Smooth muscle cell (in vitro differentiated cells): Measurements from ENCODE around the gene NFKBIA. TPM values are rescaled to one million over a fixed set of nuclear protein-coding genes. Genes with fewer than 3 reads are reported as not detected.

ENCODE experiments used
- DNase-seq: peaks from one replicate; lab custom pipeline; 2025; ENCODE audit not compliant: unreplicated experiment; lab: John Stamatoyannopoulos, UW
- H2AFZ ChIP-seq: fragments of 200-600 bp; sonication (generic); 2 replicates; pipeline ENCODE4 v1.6.0; 2016; ENCODE audit warnings: antibody characterized with exemption, low read depth, mild to moderate bottlenecking
- H3F3A ChIP-seq: fragments of 200-600 bp; sonication (generic); 2 replicates; pipeline ENCODE4 v1.6.0; 2017; ENCODE audit warnings: antibody characterized with exemption, low read depth
- H3K27ac ChIP-seq: fragments of 200-600 bp; sonication (generic); 2 replicates; pipeline ENCODE4 v1.5.1; 2016; ENCODE audit warnings: low read depth, mild to moderate bottlenecking
- H3K27me3 ChIP-seq: fragments of 200-600 bp; sonication (generic); 2 replicates; pipeline ENCODE4 v1.6.1; 2016; ENCODE audit warnings: low read depth, mild to moderate bottlenecking
- H3K36me3 ChIP-seq: fragments of 200-600 bp; sonication (generic); 2 replicates; pipeline ENCODE4 v1.5.1; 2016; ENCODE audit warnings: low read depth
- H3K4me1 ChIP-seq: fragments of 200-600 bp; sonication (generic); 2 replicates; pipeline ENCODE4 v1.5.1; 2016; ENCODE audit warnings: low read depth
- H3K4me2 ChIP-seq: fragments of 200-600 bp; sonication (generic); 2 replicates; pipeline ENCODE4 v1.6.0; 2016; ENCODE audit warnings: mild to moderate bottlenecking
- H3K4me3 ChIP-seq: fragments of 200-600 bp; sonication (generic); 2 replicates; pipeline ENCODE4 v1.5.1; 2016; ENCODE audit warnings: mild to moderate bottlenecking
- H3K79me2 ChIP-seq: fragments of 200-600 bp; sonication (generic); 2 replicates; pipeline ENCODE4 v1.6.0; 2016; ENCODE audit warnings: low read depth, mild to moderate bottlenecking
- H3K9ac ChIP-seq: fragments of 200-600 bp; sonication (generic); 2 replicates; pipeline ENCODE4 v1.6.0; 2016; ENCODE audit warnings: low read depth
- H3K9me3 ChIP-seq: fragments of 200-600 bp; sonication (generic); replicated peaks from 2 replicates; pipeline ENCODE4 v1.5.1; 2016; ENCODE audit warnings: low read depth
- H4K20me1 ChIP-seq: fragments of 200-600 bp; sonication (generic); 2 replicates; pipeline ENCODE4 v1.6.0; 2016; ENCODE audit warnings: low read depth
- CTCF ChIP-seq: fragments of 200-600 bp; sonication (generic); IDR thresholded peaks from 2 replicates; pipeline ENCODE4 v1.5.1; 2017; ENCODE audit warnings: borderline replicate concordance, mild to moderate bottlenecking, antibody characterized with exemption; ENCODE audit not compliant: insufficient read depth, poor library complexity, severe bottlenecking
- WGBS: methylation state at CpG from one replicate; pipeline ENCODE4 v1.1.7; 2016; ENCODE audit warnings: low lambda C conversion rate; 5-methylcytosine and 5-hydroxymethylcytosine counted together
- polyA plus RNA-seq: library from polyadenylated mRNA; unstranded; fragments of >200 nt; fragmentation: Nextera tagmentation; extraction: Ambion mirVana; gene quantifications from 2 replicates; pipeline ENCODE4 v1.2.1, GENCODE V29; 2016
- total RNA-seq: library from RNA; depleted of rRNA; stranded (reverse); fragments of >200 nt; gene quantifications from 2 replicates; pipeline ENCODE4 v1.2.3, GENCODE V29; 2014

The NFKBIA gene
- total and polyA plus RNA-seq, 2 experiments from 2014 or later, result 215 to 223 TPM

- Histone ChIP-seq H3K4me3 (no peak overlapping the region), H3K4me1 (no peaks in the 10 kb centered on the region), H3K27ac (no peak overlapping the region), H2AFZ (no peak overlapping the region), H3F3A (no peaks in the 10 kb centered on the region), H3K79me2 (no peaks in the 10 kb centered on the region), H3K4me2 (no peak overlapping the region), H3K27me3 (no peaks in the 10 kb centered on the region), H3K9me3 (no peaks in the 10 kb centered on the region), H4K20me1 (no peaks in the 10 kb centered on the region), H3K36me3 (no peaks in the 10 kb centered on the region), H3K9ac (no peak overlapping the region)
- WGBS, result 98% methylated on average over 1 of the region's 1 CpG
- no peak for DNase-seq
- no peak for TF ChIP-seq CTCF
These were observed 29.3 kb upstream of the NFKBIA start for GRCh38 chr14:35433826-35434225.

- no peak overlapping the region for H3K27ac ChIP-seq
- H3K79me2 ChIP-seq, result no peaks in the 10 kb centered on the region
- no peaks in the 10 kb centered on the region for H3K4me1 ChIP-seq
- H2AFZ ChIP-seq, result no peak overlapping the region
- 90% methylated on average over 13 of the region's 13 CpGs for whole genome bisulfite sequencing
- H3K4me3 ChIP-seq, result no peak overlapping the region
- no peaks in the 10 kb centered on the region for H4K20me1 ChIP-seq
- H3K27me3 ChIP-seq, result no peaks in the 10 kb centered on the region
- H3F3A ChIP-seq, result no peaks in the 10 kb centered on the region
- no peaks in the 10 kb centered on the region for H3K36me3 ChIP-seq
- TF ChIP-seq CTCF, result no peak
- H3K4me2 ChIP-seq, result no peak overlapping the region
- no peak overlapping the region for H3K9ac ChIP-seq
- H3K9me3 ChIP-seq, result no peaks in the 10 kb centered on the region
- DNase-seq, result no peak
These were observed 26.1 kb upstream of the NFKBIA start for GRCh38 chr14:35430459-35431199.

- 87% methylated on average over 4 of the region's 4 CpGs for WGBS
- H3K36me3 ChIP-seq, result no peaks in the 10 kb centered on the region
These were observed 25.4 kb upstream of the NFKBIA start for GRCh38 chr14:35429951-35430350.

More at GRCh38 chr14:35429951-35430350, 25.4 kb upstream of the NFKBIA start:
- Histone ChIP-seq H3F3A (no peaks in the 10 kb centered on the region), H3K9me3 (no peaks in the 10 kb centered on the region), H3K27me3 (no peaks in the 10 kb centered on the region), H2AFZ (no peak overlapping the region), H3K4me1 (no peaks in the 10 kb centered on the region), H3K4me2 (no peak overlapping the region), H3K27ac (no peak overlapping the region), H4K20me1 (no peaks in the 10 kb centered on the region), H3K4me3 (no peak overlapping the region), H3K9ac (no peak overlapping the region), H3K79me2 (no peaks in the 10 kb centered on the region)
- DNase-seq, result no peak
- TF ChIP-seq CTCF, result no peak
